Calu3 (cell line): ENCODE results near the gene SERPINC1. TPM values are rescaled to one million over a fixed set of nuclear protein-coding genes. Genes with fewer than 3 reads are reported as not detected.
"Not testable (repeated sequence)": the region's sequence is repeated elsewhere in the genome, so short reads cannot be mapped to it uniquely, and the experiment has no call there.

Source experiments
- BruUV-seq: library from RNA; stranded (reverse); fragments of 400-500 nt; replicated peaks from 2 replicates; lab custom pipeline; 2021; lab: Mats Ljungman, UMichigan
- CTCF ChIA-PET: fragments of 300-600 bp; sonication (Branson Sonifier 250); formaldehyde crosslinking; loops from one replicate; lab custom pipeline; 2022; ENCODE audit warnings: antibody characterized with exemption; lab: Charles Lee
- DNase-seq: peaks from one replicate; pipeline ENCODE4 v3.0.0; 2022
- H3K27ac Mint-ChIP-seq: one replicate; pipeline ENCODE4 v1.8.0; 2022; ENCODE audit warnings: mixed read lengths; ENCODE audit not compliant: unreplicated experiment
- H3K27me3 Mint-ChIP-seq: one replicate; pipeline ENCODE4 v1.8.0; 2022; ENCODE audit warnings: mixed read lengths; ENCODE audit not compliant: unreplicated experiment
- H3K36me3 Mint-ChIP-seq: one replicate; pipeline ENCODE4 v1.8.0; 2022; ENCODE audit warnings: mild to moderate bottlenecking, moderate library complexity, mixed read lengths; ENCODE audit not compliant: insufficient read depth, unreplicated experiment
- H3K4me1 Mint-ChIP-seq: one replicate; pipeline ENCODE4 v1.8.0; 2022; ENCODE audit warnings: mild to moderate bottlenecking, low read depth, mixed read lengths; ENCODE audit not compliant: unreplicated experiment
- H3K4me3 Mint-ChIP-seq: one replicate; pipeline ENCODE4 v1.8.0; 2022; ENCODE audit warnings: mild to moderate bottlenecking, low read depth, moderate library complexity, mixed read lengths; ENCODE audit not compliant: unreplicated experiment
- H3K9me3 Mint-ChIP-seq: one replicate; pipeline ENCODE4 v1.8.0; 2022; ENCODE audit warnings: low read depth, mixed read lengths; ENCODE audit not compliant: unreplicated experiment
- CTCF ChIP-seq: fragments of 200-600 bp; IDR thresholded peaks from one replicate; pipeline ENCODE4 v1.8.0; 2022; ENCODE audit warnings: antibody characterized with exemption; ENCODE audit not compliant: unreplicated experiment
- intact Hi-C: fragments of 100-400 bp; cut with micrococcal nuclease; formaldehyde crosslinking; loops from one replicate; pipeline ENCODE4 v1.10.0; 2022; ENCODE audit not compliant: unreplicated experiment
- total RNA-seq: library from RNA; stranded (reverse); gene quantifications from 2 replicates; pipeline ENCODE4 v1.2.3, GENCODE V29; 2022

SERPINC1 gene
- total RNA-seq, 1 experiment from 2014 or later = 0.59 TPM

- H3K27me3 Mint-ChIP-seq = no peaks in the 10 kb centered on the region
- no peak overlapping the region for H3K4me3 Mint-ChIP-seq
- CTCF ChIA-PET = no interaction called here
- intact Hi-C loops = no loop called here
- no peak overlapping the region for H3K27ac Mint-ChIP-seq
- no TSS peak for BruUV-seq
- H3K36me3 Mint-ChIP-seq = peaks cover under 1% of the 10 kb centered on the region
- no peak for DNase-seq
- TF ChIP-seq CTCF = no peak
- no peaks in the 10 kb centered on the region for H3K9me3 Mint-ChIP-seq
- H3K4me1 Mint-ChIP-seq = no peaks in the 10 kb centered on the region
Observed at GRCh38 chr1:173884701-173885100, 32.4 kb downstream of the SERPINC1 start.

GRCh38 chr1:173881117-173881516 is 36.0 kb downstream of the SERPINC1 start:
- BruUV-seq, H3K36me3 Mint-ChIP-seq, H3K27ac Mint-ChIP-seq, H3K9me3 Mint-ChIP-seq, H3K4me3 Mint-ChIP-seq, CTCF ChIA-PET, H3K4me1 Mint-ChIP-seq, DNase-seq, H3K27me3 Mint-ChIP-seq, intact Hi-C loops: not testable (repeated sequence)

- intact Hi-C loops = no loop called here
- BruUV-seq = no TSS peak
- Mint-ChIP-seq H3K4me3 (no peak overlapping the region), H3K36me3 (peaks cover 8% of the 10 kb centered on the region), H3K9me3 (no peaks in the 10 kb centered on the region), H3K27me3 (no peaks in the 10 kb centered on the region), H3K4me1 (no peaks in the 10 kb centered on the region), H3K27ac (no peak overlapping the region)
- no peak for DNase-seq
- TF ChIP-seq CTCF = no peak
- CTCF ChIA-PET = no interaction called here
Observed at GRCh38 chr1:173878251-173878650, 38.9 kb downstream of the SERPINC1 start.

- CTCF ChIA-PET = interaction anchor here (0.6 kb wide), 1 partner anchor 501 kb away, joined by 4 read pairs; no protein-coding TSS in a partner anchor
- BruUV-seq = no TSS peak
- Mint-ChIP-seq H3K4me3 (no peak overlapping the region), H3K27me3 (no peaks in the 10 kb centered on the region), H3K9me3 (no peaks in the 10 kb centered on the region), H3K4me1 (no peaks in the 10 kb centered on the region), H3K36me3 (peaks cover 8% of the 10 kb centered on the region), H3K27ac (no peak overlapping the region)
- no peak for DNase-seq
- intact Hi-C loops = no loop called here
- no peak for TF ChIP-seq CTCF
Observed at GRCh38 chr1:173876732-173877131, 40.4 kb downstream of the SERPINC1 start.

- Mint-ChIP-seq H3K36me3 (peaks cover 27% of the 10 kb centered on the region), H3K27ac (no peak overlapping the region), H3K9me3 (no peaks in the 10 kb centered on the region), H3K4me1 (peaks cover 7% of the 10 kb centered on the region), H3K4me3 (no peak overlapping the region), H3K27me3 (peaks cover 13% of the 10 kb centered on the region)
- no peak for TF ChIP-seq CTCF
- intact Hi-C loops = no loop called here
- no peak for DNase-seq
- CTCF ChIA-PET = no interaction called here
- no TSS peak for BruUV-seq
Observed at GRCh38 chr1:173871500-173871899, 45.6 kb downstream of the SERPINC1 start.
